HepG2 (cell line): ENCODE results near the gene INO80B. TPM values are rescaled to one million over a fixed set of nuclear protein-coding genes. Genes with fewer than 3 reads are reported as not detected.

Experiments used
- ATF1 ChIP-seq: IDR thresholded peaks from 2 replicates; pipeline ENCODE4 v1.6.1; 2016; ENCODE audit warnings: mild to moderate bottlenecking, control low read depth
- CAMTA2 ChIP-seq: sonication (generic); formaldehyde crosslinking; IDR thresholded peaks from 2 replicates; pipeline ENCODE4 v1.4.0; 2020; ENCODE audit warnings: mild to moderate bottlenecking, missing genetic modification reagents, borderline replicate concordance
- CHD2 ChIP-seq: IDR thresholded peaks from 2 replicates; pipeline ENCODE4 v1.6.1; 2011; ENCODE audit warnings: low read depth, low read length, improper control_type of control experiment
- FOSL1 ChIP-seq: sonication (generic); formaldehyde crosslinking; IDR thresholded peaks from 2 replicates; pipeline ENCODE4 v1.9.0; 2021; ENCODE audit warnings: missing genetic modification reagents, borderline replicate concordance
- FOSL2 ChIP-seq: sonication (generic); formaldehyde crosslinking; IDR thresholded peaks from 2 replicates; pipeline ENCODE4 v1.4.0; 2020; ENCODE audit warnings: missing genetic modification reagents
- MAFK ChIP-seq, 2 experiments: IDR thresholded peaks in 1 of 2; conservative IDR thresholded peaks in 1 of 2; 2 replicates each; pipeline ENCODE4 v1.6.1; 2011; ENCODE audit warnings: improper control_type of control experiment in 2 of 2, low read length in 2 of 2
- NFE2 ChIP-seq: sonication (generic); formaldehyde crosslinking; IDR thresholded peaks from 2 replicates; pipeline ENCODE4 v1.4.0; 2020; ENCODE audit warnings: missing genetic modification reagents
- PCBP2 ChIP-seq: fragments of 200-400 bp; formaldehyde crosslinking; optimal IDR thresholded peaks from 2 replicates; pipeline ENCODE3; 2018; ENCODE audit warnings: low read length, low read depth; ENCODE audit not compliant: poor library complexity, severe bottlenecking
- SRSF1 ChIP-seq: fragments of 200-400 bp; formaldehyde crosslinking; optimal IDR thresholded peaks from 2 replicates; pipeline ENCODE3; 2017; ENCODE audit warnings: mild to moderate bottlenecking, low read depth, low read length, moderate library complexity
- TARDBP ChIP-seq: sonication (generic); formaldehyde crosslinking; IDR thresholded peaks from 2 replicates; pipeline ENCODE4 v1.8.0; 2022; ENCODE audit warnings: mild to moderate bottlenecking, missing genetic modification reagents
- ZBTB7B ChIP-seq: sonication (generic); formaldehyde crosslinking; IDR thresholded peaks from 2 replicates; pipeline ENCODE4 v1.4.0; 2020; ENCODE audit warnings: missing genetic modification reagents
- ZNF891 ChIP-seq: sonication (generic); formaldehyde crosslinking; IDR thresholded peaks from 2 replicates; pipeline ENCODE4 v1.5.0; 2020; ENCODE audit warnings: mild to moderate bottlenecking, missing genetic modification reagents
- polyA plus RNA-seq, 8 experiments: library from polyadenylated mRNA; depleted of rRNA in 3 of 8; stranded (reverse) in 7 of 8; unstranded in 1 of 8; fragments of >200 nt; fragmentation: Illumina TruSeq in 4 of 8; extraction: Trizol in 4 of 8; gene quantifications; 2 replicates each; pipeline versions ENCODE4 v1.2.1 to v1.2.3, GENCODE V29; 2011 to 2016; ENCODE audit warnings: low read depth in 4 of 8, missing spikeins in 1 of 8, mixed read lengths in 1 of 8; ENCODE audit not compliant: insufficient read depth in 1 of 8
- total RNA-seq, 5 experiments: library from RNA; depleted of rRNA; stranded (reverse); fragments of >200 nt; fragmentation: Illumina TruSeq; extraction: Trizol; gene quantifications; 2 replicates each; pipeline ENCODE4 v1.2.3, GENCODE V29; 2016; ENCODE audit warnings: low read depth in 1 of 5
- TF ChIP-seq, protein P1 (sequence below): sonication (generic); formaldehyde crosslinking; IDR thresholded peaks from 2 replicates; pipeline ENCODE4 v1.4.0; 2020; ENCODE audit warnings: missing genetic modification reagents
- TF ChIP-seq, protein P2 (sequence below): sonication (generic); formaldehyde crosslinking; IDR thresholded peaks from 2 replicates; pipeline ENCODE4 v1.5.0; 2020; ENCODE audit warnings: mild to moderate bottlenecking, missing genetic modification reagents
- TF ChIP-seq, protein P3 (sequence below): sonication (generic); formaldehyde crosslinking; IDR thresholded peaks from 2 replicates; pipeline ENCODE4 v1.5.0; 2020; ENCODE audit warnings: missing genetic modification reagents
- TF ChIP-seq, protein P4 (sequence below): sonication (generic); formaldehyde crosslinking; IDR thresholded peaks from 2 replicates; pipeline ENCODE4 v1.5.1; 2020; ENCODE audit warnings: missing genetic modification reagents, mild to moderate bottlenecking, borderline replicate concordance
- TF ChIP-seq, protein P5 (sequence below): IDR thresholded peaks from 2 replicates; pipeline ENCODE4 v1.6.1; 2016; ENCODE audit warnings: mild to moderate bottlenecking
- TF ChIP-seq, protein P6 (sequence below): conservative IDR thresholded peaks from 2 replicates; pipeline ENCODE4 v1.6.1; 2018; ENCODE audit warnings: missing genetic modification reagents

Gene INO80B
- total and polyA plus RNA-seq, 2 of the 13 experiments (the other 11 are each of a cell fraction or from before 2014, with no cell fraction given) = 6.2 to 14.5 TPM

DNA sequence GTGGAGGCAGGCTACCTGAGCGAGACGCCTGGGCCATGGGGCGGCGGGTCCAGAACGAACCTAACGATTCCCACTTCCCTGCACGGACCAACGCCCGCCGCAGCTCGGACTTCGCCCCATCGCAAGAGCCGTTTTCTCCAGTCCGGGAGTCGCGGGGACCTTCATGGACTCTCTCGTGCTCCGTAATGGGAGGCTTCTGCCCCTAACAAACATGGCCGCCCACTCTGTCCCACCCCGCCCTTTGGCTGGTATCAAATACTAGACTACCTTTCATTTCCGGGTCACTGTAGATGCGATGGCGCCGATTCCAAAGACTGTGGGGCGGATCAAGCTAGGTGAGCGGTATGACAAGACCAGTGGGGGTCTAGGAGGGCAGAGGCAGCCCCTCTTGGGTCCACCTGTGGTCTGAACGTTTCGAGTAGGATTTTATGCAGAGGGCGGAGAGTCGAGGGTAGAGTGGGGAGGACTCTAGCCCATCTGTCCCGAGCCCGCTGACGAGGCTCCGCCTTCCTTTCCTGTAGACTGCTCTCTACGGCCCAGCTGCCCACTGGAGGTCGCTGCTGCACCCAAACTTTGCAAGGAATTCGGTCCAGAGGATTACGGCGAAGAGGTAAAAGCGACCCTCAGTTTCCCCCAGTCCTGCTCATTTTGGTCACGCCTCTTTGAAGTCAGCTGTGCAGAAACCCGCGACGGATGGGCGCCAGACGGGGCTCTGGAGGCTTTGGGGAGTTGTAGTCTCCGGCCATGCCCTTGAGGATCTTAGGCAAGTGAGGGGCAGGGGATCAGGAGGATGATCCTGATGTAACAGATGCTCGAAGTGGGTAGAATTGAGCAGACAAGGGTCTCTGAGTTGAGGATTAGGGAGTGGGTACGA lies 28.2 kb downstream of the INO80B start, which contains the start of the genes CCDC142 and TTC31 (continued):
- TF ChIP-seq, protein P1, sequence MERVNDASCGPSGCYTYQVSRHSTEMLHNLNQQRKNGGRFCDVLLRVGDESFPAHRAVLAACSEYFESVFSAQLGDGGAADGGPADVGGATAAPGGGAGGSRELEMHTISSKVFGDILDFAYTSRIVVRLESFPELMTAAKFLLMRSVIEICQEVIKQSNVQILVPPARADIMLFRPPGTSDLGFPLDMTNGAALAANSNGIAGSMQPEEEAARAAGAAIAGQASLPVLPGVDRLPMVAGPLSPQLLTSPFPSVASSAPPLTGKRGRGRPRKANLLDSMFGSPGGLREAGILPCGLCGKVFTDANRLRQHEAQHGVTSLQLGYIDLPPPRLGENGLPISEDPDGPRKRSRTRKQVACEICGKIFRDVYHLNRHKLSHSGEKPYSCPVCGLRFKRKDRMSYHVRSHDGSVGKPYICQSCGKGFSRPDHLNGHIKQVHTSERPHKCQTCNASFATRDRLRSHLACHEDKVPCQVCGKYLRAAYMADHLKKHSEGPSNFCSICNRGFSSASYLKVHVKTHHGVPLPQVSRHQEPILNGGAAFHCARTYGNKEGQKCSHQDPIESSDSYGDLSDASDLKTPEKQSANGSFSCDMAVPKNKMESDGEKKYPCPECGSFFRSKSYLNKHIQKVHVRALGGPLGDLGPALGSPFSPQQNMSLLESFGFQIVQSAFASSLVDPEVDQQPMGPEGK (CRISPR knock-in tag) = peak; percentile 53; the same call in 1 of the 2 replicates
- peak; percentile 98 for TF ChIP-seq TARDBP
- no peak; the same call in 1 of the 2 replicates for TF ChIP-seq CAMTA2
- peak; percentile 91 for TF ChIP-seq ZNF891 (CRISPR knock-in tag)
- peak; percentile 84 for TF ChIP-seq ATF1 (CRISPR knock-in tag)
- no peak for TF ChIP-seq FOSL1 (CRISPR knock-in tag)
- TF ChIP-seq, protein P2, sequence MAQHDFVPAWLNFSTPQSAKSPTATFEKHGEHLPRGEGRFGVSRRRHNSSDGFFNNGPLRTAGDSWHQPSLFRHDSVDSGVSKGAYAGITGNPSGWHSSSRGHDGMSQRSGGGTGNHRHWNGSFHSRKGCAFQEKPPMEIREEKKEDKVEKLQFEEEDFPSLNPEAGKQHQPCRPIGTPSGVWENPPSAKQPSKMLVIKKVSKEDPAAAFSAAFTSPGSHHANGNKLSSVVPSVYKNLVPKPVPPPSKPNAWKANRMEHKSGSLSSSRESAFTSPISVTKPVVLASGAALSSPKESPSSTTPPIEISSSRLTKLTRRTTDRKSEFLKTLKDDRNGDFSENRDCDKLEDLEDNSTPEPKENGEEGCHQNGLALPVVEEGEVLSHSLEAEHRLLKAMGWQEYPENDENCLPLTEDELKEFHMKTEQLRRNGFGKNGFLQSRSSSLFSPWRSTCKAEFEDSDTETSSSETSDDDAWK (CRISPR knock-in tag) = no peak
- TF ChIP-seq FOSL2 = peak; percentile 32; the same call in 1 of the 2 replicates
- TF ChIP-seq, protein P3, sequence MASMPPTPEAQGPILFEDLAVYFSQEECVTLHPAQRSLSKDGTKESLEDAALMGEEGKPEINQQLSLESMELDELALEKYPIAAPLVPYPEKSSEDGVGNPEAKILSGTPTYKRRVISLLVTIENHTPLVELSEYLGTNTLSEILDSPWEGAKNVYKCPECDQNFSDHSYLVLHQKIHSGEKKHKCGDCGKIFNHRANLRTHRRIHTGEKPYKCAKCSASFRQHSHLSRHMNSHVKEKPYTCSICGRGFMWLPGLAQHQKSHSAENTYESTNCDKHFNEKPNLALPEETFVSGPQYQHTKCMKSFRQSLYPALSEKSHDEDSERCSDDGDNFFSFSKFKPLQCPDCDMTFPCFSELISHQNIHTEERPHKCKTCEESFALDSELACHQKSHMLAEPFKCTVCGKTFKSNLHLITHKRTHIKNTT (CRISPR knock-in tag) = no peak
- no peak for TF ChIP-seq NFE2 (CRISPR knock-in tag)
- no peak; a peak in 1 of 4 replicates for TF ChIP-seq MAFK (conservative IDR thresholded peaks at IDR 0.05 in 1 of 2, IDR thresholded peaks at IDR 0.05 in 1 of 2; ENCODE audit: low read length in 2 of 2)
- peak; percentile 74 for TF ChIP-seq SRSF1
- TF ChIP-seq ZBTB7B (CRISPR knock-in tag) = peak; percentile 85
- no peak for TF ChIP-seq PCBP2
- no peak for TF ChIP-seq CHD2
- TF ChIP-seq, protein P4, sequence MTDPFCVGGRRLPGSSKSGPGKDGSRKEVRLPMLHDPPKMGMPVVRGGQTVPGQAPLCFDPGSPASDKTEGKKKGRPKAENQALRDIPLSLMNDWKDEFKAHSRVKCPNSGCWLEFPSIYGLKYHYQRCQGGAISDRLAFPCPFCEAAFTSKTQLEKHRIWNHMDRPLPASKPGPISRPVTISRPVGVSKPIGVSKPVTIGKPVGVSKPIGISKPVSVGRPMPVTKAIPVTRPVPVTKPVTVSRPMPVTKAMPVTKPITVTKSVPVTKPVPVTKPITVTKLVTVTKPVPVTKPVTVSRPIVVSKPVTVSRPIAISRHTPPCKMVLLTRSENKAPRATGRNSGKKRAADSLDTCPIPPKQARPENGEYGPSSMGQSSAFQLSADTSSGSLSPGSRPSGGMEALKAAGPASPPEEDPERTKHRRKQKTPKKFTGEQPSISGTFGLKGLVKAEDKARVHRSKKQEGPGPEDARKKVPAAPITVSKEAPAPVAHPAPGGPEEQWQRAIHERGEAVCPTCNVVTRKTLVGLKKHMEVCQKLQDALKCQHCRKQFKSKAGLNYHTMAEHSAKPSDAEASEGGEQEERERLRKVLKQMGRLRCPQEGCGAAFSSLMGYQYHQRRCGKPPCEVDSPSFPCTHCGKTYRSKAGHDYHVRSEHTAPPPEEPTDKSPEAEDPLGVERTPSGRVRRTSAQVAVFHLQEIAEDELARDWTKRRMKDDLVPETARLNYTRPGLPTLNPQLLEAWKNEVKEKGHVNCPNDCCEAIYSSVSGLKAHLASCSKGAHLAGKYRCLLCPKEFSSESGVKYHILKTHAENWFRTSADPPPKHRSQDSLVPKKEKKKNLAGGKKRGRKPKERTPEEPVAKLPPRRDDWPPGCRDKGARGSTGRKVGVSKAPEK (CRISPR knock-in tag) = no peak
- TF ChIP-seq, protein P5, sequence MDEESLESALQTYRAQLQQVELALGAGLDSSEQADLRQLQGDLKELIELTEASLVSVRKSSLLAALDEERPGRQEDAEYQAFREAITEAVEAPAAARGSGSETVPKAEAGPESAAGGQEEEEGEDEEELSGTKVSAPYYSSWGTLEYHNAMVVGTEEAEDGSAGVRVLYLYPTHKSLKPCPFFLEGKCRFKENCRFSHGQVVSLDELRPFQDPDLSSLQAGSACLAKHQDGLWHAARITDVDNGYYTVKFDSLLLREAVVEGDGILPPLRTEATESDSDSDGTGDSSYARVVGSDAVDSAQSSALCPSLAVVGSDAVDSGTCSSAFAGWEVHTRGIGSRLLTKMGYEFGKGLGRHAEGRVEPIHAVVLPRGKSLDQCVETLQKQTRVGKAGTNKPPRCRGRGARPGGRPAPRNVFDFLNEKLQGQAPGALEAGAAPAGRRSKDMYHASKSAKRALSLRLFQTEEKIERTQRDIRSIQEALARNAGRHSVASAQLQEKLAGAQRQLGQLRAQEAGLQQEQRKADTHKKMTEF (CRISPR knock-in tag) = peak; percentile 91
- TF ChIP-seq, protein P6, sequence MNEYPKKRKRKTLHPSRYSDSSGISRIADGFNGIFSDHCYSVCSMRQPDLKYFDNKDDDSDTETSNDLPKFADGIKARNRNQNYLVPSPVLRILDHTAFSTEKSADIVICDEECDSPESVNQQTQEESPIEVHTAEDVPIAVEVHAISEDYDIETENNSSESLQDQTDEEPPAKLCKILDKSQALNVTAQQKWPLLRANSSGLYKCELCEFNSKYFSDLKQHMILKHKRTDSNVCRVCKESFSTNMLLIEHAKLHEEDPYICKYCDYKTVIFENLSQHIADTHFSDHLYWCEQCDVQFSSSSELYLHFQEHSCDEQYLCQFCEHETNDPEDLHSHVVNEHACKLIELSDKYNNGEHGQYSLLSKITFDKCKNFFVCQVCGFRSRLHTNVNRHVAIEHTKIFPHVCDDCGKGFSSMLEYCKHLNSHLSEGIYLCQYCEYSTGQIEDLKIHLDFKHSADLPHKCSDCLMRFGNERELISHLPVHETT (CRISPR knock-in tag) = peak; percentile 48; the same call in 1 of the 2 replicates
